T-helper 2 cell treated with Interferon-gamma antibody and Interleukin-4, amounts not matched to agents 5 μg/mL and 100 μg/mL, for 36 hours (primary cell): Measurements from ENCODE around the gene DGKI.

Source experiments
- DNase-seq: peaks from one replicate; pipeline ENCODE4 v3.0.0; 2021; ENCODE audit warnings: low spot score
- H3K27ac Mint-ChIP-seq: one replicate; pipeline ENCODE4 v1.8.0; 2021; ENCODE audit warnings: mild to moderate bottlenecking, mixed read lengths
- H3K27me3 Mint-ChIP-seq: one replicate; pipeline ENCODE4 v1.8.0; 2021; ENCODE audit warnings: low read depth, mixed read lengths
- H3K36me3 Mint-ChIP-seq: one replicate; pipeline ENCODE4 v1.8.0; 2021; ENCODE audit warnings: low read depth, mixed read lengths
- H3K4me1 Mint-ChIP-seq: one replicate; pipeline ENCODE4 v1.8.0; 2021; ENCODE audit warnings: low read depth, mixed read lengths
- H3K4me3 Mint-ChIP-seq: one replicate; pipeline ENCODE4 v1.8.0; 2022; ENCODE audit warnings: mild to moderate bottlenecking, moderate library complexity, mixed read lengths
- H3K9me3 Mint-ChIP-seq: one replicate; pipeline ENCODE4 v1.8.0; 2021; ENCODE audit warnings: mixed read lengths

Gene DGKI

GRCh38 chr7:137354396-137354795 is 492.4 kb downstream of the DGKI start:
- H3K27ac Mint-ChIP-seq: no peak overlapping the region
- DNase-seq: no peak
- H3K9me3 Mint-ChIP-seq: peaks cover 3% of the 10 kb centered on the region
- no peak overlapping the region for H3K4me3 Mint-ChIP-seq
- no peaks in the 10 kb centered on the region for H3K36me3 Mint-ChIP-seq
- no peaks in the 10 kb centered on the region for H3K4me1 Mint-ChIP-seq
- H3K27me3 Mint-ChIP-seq: no peaks in the 10 kb centered on the region

GRCh38 chr7:137351941-137352340 is 494.8 kb downstream of the DGKI start:
- Mint-ChIP-seq H3K36me3 (no peaks in the 10 kb centered on the region), H3K27me3 (no peaks in the 10 kb centered on the region), H3K4me3 (no peak overlapping the region), H3K27ac (no peak overlapping the region), H3K4me1 (no peaks in the 10 kb centered on the region), H3K9me3 (no peaks in the 10 kb centered on the region)
- no peak for DNase-seq

- Mint-ChIP-seq H3K27ac (no peak overlapping the region), H3K9me3 (no peaks in the 10 kb centered on the region), H3K4me3 (no peak overlapping the region), H3K27me3 (peaks cover 7% of the 10 kb centered on the region), H3K4me1 (no peaks in the 10 kb centered on the region), H3K36me3 (no peaks in the 10 kb centered on the region)
- no peak for DNase-seq
Measured at GRCh38 chr7:137345799-137346449, 500.9 kb downstream of the DGKI start.

- Mint-ChIP-seq H3K4me1 (no peaks in the 10 kb centered on the region), H3K27ac (no peak within 1 kb of the TSS), H3K9me3 (no peaks in the 10 kb centered on the region), H3K27me3 (peaks cover 7% of the 10 kb centered on the region), H3K4me3 (no peak within 1 kb of the TSS), H3K36me3 (no peaks in the 10 kb centered on the region)
- no peak for DNase-seq
Measured at GRCh38 chr7:137343281-137343841, 503.4 kb downstream of the DGKI start, which contains the start of gene PTN. TSS of gene PTN (minus strand) at chr7:137343733. CDS start at chr7:137254973, 88,760 bp downstream.

GRCh38 chr7:137342828-137343261 is 503.9 kb downstream of the DGKI start:
- DNase-seq: no peak
- Mint-ChIP-seq H3K27me3 (peaks cover 7% of the 10 kb centered on the region), H3K27ac (no peak overlapping the region), H3K9me3 (no peaks in the 10 kb centered on the region), H3K36me3 (no peaks in the 10 kb centered on the region), H3K4me3 (no peak overlapping the region), H3K4me1 (no peaks in the 10 kb centered on the region)

- Mint-ChIP-seq H3K36me3 (no peaks in the 10 kb centered on the region), H3K4me1 (no peaks in the 10 kb centered on the region), H3K4me3 (no peak overlapping the region), H3K27ac (no peak overlapping the region), H3K9me3 (no peaks in the 10 kb centered on the region), H3K27me3 (peaks cover 7% of the 10 kb centered on the region)
- no peak for DNase-seq
Measured at GRCh38 chr7:137342265-137342664, 504.5 kb downstream of the DGKI start.

GRCh38 chr7:137337902-137338301 is 508.9 kb downstream of the DGKI start:
- Mint-ChIP-seq H3K27me3 (peaks cover 1% of the 10 kb centered on the region), H3K9me3 (no peaks in the 10 kb centered on the region), H3K27ac (no peak overlapping the region), H3K36me3 (no peaks in the 10 kb centered on the region), H3K4me3 (no peak overlapping the region), H3K4me1 (no peaks in the 10 kb centered on the region)
- no peak for DNase-seq

- H3K9me3 Mint-ChIP-seq: no peaks in the 10 kb centered on the region
- no peaks in the 10 kb centered on the region for H3K36me3 Mint-ChIP-seq
- no peak overlapping the region for H3K27ac Mint-ChIP-seq
- no peaks in the 10 kb centered on the region for H3K4me1 Mint-ChIP-seq
- no peaks in the 10 kb centered on the region for H3K27me3 Mint-ChIP-seq
- no peak for DNase-seq
- no peak overlapping the region for H3K4me3 Mint-ChIP-seq
Measured at GRCh38 chr7:137335814-137336213, 511.0 kb downstream of the DGKI start.

GRCh38 chr7:137331378-137331777 is 515.4 kb downstream of the DGKI start:
- no peaks in the 10 kb centered on the region for H3K9me3 Mint-ChIP-seq
- no peak for DNase-seq
- H3K27me3 Mint-ChIP-seq: no peaks in the 10 kb centered on the region
- no peak overlapping the region for H3K27ac Mint-ChIP-seq
- no peaks in the 10 kb centered on the region for H3K36me3 Mint-ChIP-seq
- no peak overlapping the region for H3K4me3 Mint-ChIP-seq
- no peaks in the 10 kb centered on the region for H3K4me1 Mint-ChIP-seq
